ENCODE measurements around the gene SPHK2.

The SPHK2 gene

GRCh38 chr19:48623556-48624066, 4.3 kb downstream of the SPHK2 start:
- in situ Hi-C loops (cut with MboI; ENCODE audit: low sequenced_read_pairs): no loop called here

GRCh38 chr19:48624067-48624594, 4.8 kb downstream of the SPHK2 start:
- in situ Hi-C loops (cut with MboI; ENCODE audit: low sequenced_read_pairs): no loop called here

- in situ Hi-C loops (cut with MboI; ENCODE audit: low sequenced_read_pairs): loop anchor here (25.0 kb wide), 1 partner anchor 337 kb away; the partner anchor contains the start of genes BAX and FTL
Measured at GRCh38 chr19:48624791-48625723, 5.8 kb downstream of the SPHK2 start.

GRCh38 chr19:48625891-48626327, 6.6 kb downstream of the SPHK2 start:
- in situ Hi-C loops (cut with MboI; ENCODE audit: low sequenced_read_pairs): loop anchor here (25.0 kb wide), 1 partner anchor 336 kb away; the partner anchor contains the start of genes BAX and FTL

- in situ Hi-C loops (cut with MboI; ENCODE audit: low sequenced_read_pairs): loop anchor here (25.0 kb wide), 1 partner anchor 335 kb away; the partner anchor contains the start of genes BAX and FTL
Measured at GRCh38 chr19:48627201-48627864, 8.0 kb downstream of the SPHK2 start.

- in situ Hi-C loops (cut with MboI; ENCODE audit: low sequenced_read_pairs): loop anchor here (25.0 kb wide), 1 partner anchor 334 kb away; the partner anchor contains the start of genes BAX and FTL
Measured at GRCh38 chr19:48627865-48628314, 8.6 kb downstream of the SPHK2 start.

GRCh38 chr19:48628486-48629296, 9.4 kb downstream of the SPHK2 start:
- in situ Hi-C loops (cut with MboI; ENCODE audit: low sequenced_read_pairs): loop anchor here (25.0 kb wide), 1 partner anchor 334 kb away; the partner anchor contains the start of genes BAX and FTL

GRCh38 chr19:48629297-48629598, 9.9 kb downstream of the SPHK2 start:
- in situ Hi-C loops (cut with MboI; ENCODE audit: low sequenced_read_pairs): loop anchor here (25.0 kb wide), 1 partner anchor 333 kb away; the partner anchor contains the start of genes BAX and FTL

- in situ Hi-C loops (cut with MboI; ENCODE audit: low sequenced_read_pairs): loop anchor here (25.0 kb wide), 1 partner anchor 333 kb away; the partner anchor contains the start of genes BAX and FTL
Measured at GRCh38 chr19:48629599-48630295, 10.4 kb downstream of the SPHK2 start.

- in situ Hi-C loops (cut with MboI; ENCODE audit: low sequenced_read_pairs): loop anchor here (25.0 kb wide), 1 partner anchor 332 kb away; the partner anchor contains the start of genes BAX and FTL
Measured at GRCh38 chr19:48630296-48631063, 11.2 kb downstream of the SPHK2 start.

- in situ Hi-C loops (cut with MboI; ENCODE audit: low sequenced_read_pairs): loop anchor here (25.0 kb wide), 1 partner anchor 331 kb away; the partner anchor contains the start of genes BAX and FTL
Measured at GRCh38 chr19:48631225-48631624, 11.9 kb downstream of the SPHK2 start.

GRCh38 chr19:48632286-48632685, 13.0 kb downstream of the SPHK2 start:
- in situ Hi-C loops (cut with MboI; ENCODE audit: low sequenced_read_pairs): loop anchor here (25.0 kb wide), 1 partner anchor 330 kb away; the partner anchor contains the start of genes BAX and FTL

- in situ Hi-C loops (cut with MboI; ENCODE audit: low sequenced_read_pairs): loop anchor here (25.0 kb wide), 1 partner anchor 330 kb away; the partner anchor contains the start of genes BAX and FTL
Measured at GRCh38 chr19:48632692-48633147, 13.4 kb downstream of the SPHK2 start.

GRCh38 chr19:48633148-48634035, 14.1 kb downstream of the SPHK2 start:
- in situ Hi-C loops (cut with MboI; ENCODE audit: low sequenced_read_pairs): loop anchor here (25.0 kb wide), 1 partner anchor 329 kb away; the partner anchor contains the start of genes BAX and FTL

- in situ Hi-C loops (cut with MboI; ENCODE audit: low sequenced_read_pairs): loop anchor here (25.0 kb wide), 1 partner anchor 328 kb away; the partner anchor contains the start of genes BAX and FTL
Measured at GRCh38 chr19:48634036-48634342, 14.7 kb downstream of the SPHK2 start.

- in situ Hi-C loops (cut with MboI; ENCODE audit: low sequenced_read_pairs): loop anchor here (25.0 kb wide), 1 partner anchor 328 kb away; the partner anchor contains the start of genes BAX and FTL
Measured at GRCh38 chr19:48634424-48635262, 15.3 kb downstream of the SPHK2 start.
